Hypothalamus (tissue), 51 donors: ENCODE data around the gene RANBP1.
A peak's percentile ranks its signal among the peaks of the same experiment; 100 is the strongest.
"Not testable (repeated sequence)": the region's sequence is repeated elsewhere in the genome, so short reads cannot be mapped to it uniquely, and the experiment has no call there.

ENCODE experiments used
- DNase-seq, 51 donors: peaks; one replicate each; lab custom pipeline; 2025; lab: John Stamatoyannopoulos, UW

Gene RANBP1

GRCh38 chr22:20147237-20147988, 31.5 kb downstream of the RANBP1 start:
- no peak for DNase-seq

GRCh38 chr22:20148414-20148813, 32.5 kb downstream of the RANBP1 start:
- DNase-seq = no peak

DNA sequence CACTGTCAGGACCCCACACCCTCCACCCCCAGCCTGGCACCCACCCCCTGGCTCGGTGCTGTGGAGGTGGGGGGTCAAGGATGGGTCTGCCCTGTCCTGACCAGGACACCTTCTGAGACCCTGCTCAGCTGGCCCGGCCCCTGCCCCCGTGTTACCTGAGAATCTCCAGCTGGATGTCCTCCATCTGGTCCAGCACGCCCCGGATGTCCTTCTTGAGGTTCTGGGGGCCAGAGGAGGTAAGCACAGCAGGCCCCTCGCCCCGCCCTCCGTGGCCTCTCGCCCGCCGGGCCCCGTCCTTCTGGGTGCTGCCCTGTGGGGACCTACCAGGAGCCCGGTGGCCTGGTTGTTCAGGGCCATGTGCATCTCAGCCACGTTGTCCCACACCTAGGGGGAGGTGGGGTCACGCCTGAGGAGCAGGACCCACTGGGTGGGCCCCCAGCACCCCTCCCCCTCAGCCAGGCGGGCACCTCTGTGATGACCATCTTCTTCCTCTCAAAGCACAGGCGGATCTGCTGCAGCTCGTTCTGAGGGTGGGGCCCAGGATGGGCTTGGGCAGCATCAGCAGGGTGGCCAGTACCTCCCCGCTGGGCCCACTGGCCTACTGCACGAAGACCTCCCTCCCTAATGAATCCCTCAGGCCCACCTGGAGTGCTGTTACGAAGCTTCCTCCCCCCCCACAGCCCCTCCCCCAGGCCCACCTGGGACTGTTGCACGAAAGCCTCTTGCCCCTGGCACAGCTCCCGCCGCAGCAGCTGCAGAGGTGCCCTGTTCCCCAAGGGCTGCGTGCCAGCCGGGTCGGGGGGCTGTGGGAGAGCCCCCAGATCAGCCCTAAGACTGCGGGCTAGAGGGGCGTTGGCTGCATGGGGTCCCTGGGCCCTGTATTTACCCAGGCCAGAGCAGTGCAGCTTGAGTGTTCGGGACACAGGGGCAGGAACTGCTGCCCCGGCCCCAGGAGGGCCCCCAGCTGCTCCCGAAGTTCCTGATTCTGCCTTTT, 33.6 kb downstream of the RANBP1 start:
- no peak for DNase-seq

DNA sequence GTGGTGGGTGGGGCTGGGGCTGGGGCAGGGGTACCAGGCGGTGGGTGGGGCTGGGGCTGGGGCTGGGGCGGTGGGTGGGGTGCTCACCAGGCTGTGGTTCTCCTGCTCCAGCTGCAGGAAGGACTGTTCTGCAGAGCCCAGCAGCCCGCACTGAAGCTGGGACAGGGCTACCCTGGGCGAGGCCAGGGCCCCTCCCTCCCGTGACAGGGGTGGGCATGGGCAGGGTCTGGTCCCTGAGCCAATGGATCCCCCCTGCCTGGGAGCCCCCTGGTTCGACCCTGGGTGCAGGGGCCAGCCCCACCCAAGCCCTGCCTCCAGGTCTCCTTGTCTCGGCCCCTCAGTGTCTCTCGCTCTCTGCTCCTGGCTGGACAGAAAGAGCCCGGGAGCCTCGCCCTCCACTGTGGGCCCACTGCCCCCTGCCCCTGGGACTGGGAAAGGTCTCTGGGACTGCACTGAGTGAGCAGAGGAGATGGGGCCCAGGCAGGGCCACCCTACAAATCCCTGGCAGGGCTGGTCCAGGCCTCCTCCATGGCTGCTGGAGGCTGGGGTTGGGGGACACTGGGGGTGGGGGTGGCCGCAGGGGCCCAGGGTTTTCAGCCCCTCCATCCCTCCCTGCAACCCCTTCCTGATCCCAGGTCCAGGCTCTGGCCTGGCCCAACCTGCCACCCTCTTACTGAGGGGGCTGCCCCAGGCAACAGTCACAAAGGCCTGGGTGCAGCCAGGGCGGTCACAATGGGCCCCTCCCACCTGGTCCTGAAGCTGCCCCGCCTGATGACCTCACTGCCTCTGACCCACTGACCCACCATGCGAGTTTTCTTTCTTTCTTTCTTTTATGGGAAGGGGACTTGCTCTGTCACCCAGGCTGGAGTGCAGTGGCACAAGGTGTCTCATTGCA, 34.7 kb downstream of the RANBP1 start, which contains the start of gene CCDC188:
Gene CCDC188 (minus strand): TSS at position 675 of the 895 bp plus-strand sequence. CDS start 69 bp downstream, at position 606.
- DNase-seq = no peak

DNA sequence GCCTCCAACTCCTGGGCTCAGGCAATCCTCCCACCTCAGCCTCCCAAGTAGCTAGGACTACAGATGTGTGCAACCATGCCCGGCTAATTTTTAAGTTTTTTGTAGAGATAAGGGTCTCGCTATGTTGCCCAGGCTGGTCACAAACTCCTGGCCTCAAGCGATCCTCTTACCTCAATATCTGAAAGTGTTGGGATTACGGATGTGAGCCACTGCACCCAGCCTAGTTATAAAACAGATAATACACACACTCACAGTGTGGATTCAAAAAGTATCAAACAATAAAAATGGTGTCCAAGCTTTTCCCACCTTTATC, 35.3 kb downstream of the RANBP1 start:
- DNase-seq = no peak

DNA sequence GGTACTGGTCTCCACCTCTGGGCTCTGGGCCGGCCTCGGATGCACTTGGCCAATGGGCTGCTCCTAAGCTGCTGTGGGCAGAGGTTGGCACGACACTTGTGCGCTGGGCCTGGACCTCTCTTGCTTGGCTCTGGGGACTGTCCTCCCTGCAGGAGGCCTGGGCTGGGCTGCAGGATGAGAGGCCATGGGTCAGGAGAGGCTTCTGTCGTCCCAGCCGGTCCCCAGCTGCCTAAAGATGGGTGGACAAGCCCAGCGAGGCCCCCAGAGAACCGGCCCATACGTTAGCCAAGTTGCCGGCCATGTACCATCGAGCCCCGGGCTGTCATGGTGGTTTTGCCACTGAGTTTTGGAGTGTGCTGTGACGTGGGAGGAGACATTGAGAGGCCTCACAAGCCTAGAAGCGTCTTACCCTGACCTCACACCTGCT, 36.6 kb downstream of the RANBP1 start:
- no peak for DNase-seq

DNA sequence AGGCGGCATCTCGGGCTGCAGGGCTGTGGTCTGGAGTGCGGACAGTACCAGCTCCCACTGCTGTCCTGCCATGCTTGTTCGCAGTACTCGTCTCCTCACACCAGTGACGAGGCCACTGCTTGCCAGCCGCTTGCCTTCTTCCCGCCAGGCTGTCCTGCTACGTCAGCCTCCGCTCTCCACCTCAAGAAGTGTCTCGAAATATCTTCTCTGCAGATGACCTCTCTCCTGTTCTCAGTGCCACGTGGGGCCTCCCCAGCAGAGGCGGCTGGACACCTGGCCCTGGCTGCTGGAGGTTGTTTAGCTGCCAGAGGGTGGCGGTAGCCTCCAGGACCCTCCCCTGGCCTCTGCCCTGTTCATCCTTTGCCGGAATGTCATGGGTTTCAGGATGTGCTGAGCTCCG, 38.0 kb downstream of the RANBP1 start:
- DNase-seq = no peak

DNA sequence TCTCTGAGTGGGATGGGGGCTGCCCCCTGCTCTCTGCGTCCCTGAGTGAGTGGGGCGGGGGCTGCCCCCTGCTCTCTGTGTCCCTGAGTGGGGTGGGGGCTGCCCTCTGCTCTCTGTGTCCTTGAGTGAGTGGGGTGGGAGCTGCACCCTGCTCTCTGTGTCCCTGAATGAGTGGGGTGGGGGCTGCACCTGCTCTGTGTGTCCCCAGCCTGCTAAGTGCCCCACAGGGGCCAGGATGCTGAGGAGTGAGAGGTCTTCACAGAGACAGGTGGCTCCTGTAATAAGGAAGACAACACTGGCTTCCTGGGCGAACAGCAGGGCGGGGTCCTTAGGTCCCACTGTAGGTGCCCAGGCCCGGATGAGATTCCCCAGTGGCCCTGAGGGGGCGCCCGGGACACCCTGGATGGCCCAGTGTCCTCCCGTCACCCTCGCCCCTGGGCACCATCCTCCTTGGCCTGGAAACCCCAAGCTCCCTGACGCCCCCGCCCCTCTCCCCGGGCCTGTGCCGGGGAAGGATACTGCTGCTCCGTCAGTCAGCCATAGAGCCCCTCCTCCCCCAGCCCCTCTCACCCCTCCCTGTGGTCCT, 38.8 kb downstream of the RANBP1 start:
- DNase-seq = no peak

DNA sequence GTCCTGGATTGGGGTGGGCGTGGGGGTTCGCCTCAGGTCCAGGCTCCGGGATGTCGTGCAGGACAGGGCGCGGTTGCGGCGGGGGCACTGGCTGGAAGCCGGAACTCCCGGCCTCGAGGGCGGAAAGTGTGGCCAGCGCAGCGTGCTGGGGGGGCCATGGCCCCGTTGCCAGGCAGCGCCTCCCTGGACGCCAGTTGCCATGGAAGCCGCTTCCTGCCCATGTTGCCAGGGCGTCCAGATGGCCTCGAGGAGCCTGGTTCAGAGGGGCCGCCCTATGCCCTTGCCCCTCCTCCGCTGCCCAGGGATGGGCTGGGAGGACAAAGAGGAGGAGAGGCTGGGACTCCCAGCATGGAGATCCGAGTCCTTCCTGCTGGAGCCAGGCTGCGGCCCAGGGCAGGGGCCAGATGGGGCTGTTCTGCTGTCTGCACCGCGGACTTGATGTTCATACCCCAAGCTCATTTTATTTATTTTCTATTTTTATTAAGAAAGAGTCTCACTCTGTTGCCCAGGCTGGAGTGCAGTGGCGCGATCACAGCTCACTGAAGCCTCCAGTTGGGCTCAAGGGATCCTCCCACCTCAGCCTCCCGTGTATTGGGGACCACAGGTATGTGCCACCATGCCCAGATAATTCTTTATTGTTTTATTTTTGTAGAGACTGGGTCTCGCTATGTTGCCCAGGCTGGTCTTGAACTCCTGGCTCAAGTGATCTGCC, 39.6 kb downstream of the RANBP1 start:
- DNase-seq = peak in 46 of 51 donors; percentile 9 to 81 (median 60)

- no peak for DNase-seq
These were observed 40.1 kb downstream of the RANBP1 start for GRCh38 chr22:20156042-20156389.

GRCh38 chr22:20156611-20157429, 40.9 kb downstream of the RANBP1 start:
- peak; percentile 19 to 93 (median 70) for DNase-seq

- no peak for DNase-seq
These were observed 41.7 kb downstream of the RANBP1 start for GRCh38 chr22:20157430-20158183.

DNA sequence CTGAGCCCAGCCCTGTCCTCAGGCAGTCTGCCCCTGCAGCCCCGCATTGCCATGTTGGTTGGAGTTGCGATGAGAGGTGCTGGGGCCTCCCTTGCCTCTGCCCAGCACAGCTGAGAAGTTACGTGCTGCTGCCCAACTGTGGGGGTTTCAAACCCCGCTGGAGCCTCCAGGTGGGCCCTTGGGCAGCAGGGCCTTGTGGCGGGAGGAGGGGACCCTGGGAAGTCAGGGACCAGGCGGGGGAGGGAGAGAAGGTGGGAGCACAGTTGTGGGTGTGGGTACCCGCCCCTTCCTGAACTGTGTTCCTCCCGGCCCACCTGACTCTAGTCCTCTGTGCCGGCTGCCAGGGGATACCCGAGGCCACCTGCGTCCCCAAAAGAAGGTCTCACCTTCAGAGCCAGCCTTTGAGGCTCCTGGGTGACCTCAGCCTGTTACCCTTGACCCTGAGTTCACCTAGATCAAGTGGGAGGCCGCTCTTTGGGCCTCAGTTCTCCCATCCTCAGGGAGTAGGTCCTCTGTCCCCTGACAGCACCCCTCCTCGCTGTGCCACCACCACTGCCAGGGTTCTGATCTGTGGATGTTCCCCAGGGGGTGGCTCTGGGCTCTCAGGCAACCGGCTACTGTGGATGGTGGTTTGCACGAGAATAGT, 42.6 kb downstream of the RANBP1 start:
- no peak for DNase-seq

GRCh38 chr22:20159076-20159475, 43.2 kb downstream of the RANBP1 start:
- DNase-seq = no peak

DNA sequence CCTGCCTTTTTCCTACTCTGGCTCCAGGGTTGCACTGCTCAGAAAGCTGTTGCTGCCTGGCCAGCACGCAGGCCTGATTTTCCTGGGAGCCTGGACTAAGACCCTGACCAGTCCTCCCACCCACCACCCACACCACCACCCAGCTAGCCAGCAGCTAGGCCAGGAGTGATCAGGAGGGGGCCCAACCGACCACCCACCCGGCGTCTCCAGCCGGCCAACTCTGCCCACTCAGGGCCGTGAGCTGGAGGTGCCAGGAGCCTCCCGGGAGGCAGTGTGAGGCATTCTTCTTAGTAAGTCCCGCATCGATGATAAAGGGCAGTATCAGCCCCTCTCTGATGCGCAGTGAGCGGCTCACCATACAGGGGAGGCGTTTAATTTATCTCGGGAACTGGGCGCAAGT, 43.6 kb downstream of the RANBP1 start:
- not testable (repeated sequence) for DNase-seq

DNA sequence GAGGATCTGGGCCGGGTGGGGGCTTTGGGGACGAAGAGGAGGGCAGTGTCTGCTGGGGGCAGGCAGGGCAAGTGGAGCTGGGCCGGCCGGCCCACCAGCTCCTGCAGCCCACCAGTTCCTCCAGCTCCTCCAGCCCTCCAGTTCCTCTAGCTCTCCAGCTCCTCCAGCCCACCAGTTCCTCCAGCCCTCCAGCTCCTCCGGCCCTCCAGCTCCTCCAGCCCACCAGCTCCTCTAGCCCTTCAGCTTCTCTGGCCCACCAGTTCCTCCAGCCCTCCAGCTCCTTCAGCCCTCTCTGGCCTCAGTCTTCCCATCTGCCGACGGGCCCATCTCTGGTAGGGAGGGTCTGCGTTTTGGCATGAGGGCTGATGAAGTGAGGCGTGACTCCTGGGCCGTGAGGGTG, 44.1 kb downstream of the RANBP1 start:
- no peak for DNase-seq

- no peak for DNase-seq
These were observed 49.0 kb downstream of the RANBP1 start for GRCh38 chr22:20164863-20165262.

DNA sequence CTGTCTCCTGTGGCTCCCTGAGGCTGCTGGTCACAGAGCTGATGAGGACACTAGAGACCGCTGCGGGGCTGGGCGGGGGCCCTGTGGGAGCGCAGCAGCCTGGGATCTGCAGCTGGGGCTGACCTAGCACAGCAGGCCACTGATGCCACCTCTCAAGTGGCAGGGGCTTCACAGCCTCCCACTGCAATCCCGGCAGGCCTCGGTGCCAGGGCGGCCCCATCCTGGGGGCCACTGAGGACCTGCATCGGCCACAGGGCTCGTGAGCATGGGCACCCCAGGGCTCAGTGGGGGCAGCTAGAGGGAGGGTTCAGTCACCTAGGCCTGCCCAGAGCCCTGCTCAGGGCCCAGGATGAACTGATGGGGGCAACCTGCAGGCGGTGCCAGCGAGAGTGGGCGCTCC, 49.5 kb downstream of the RANBP1 start:
- DNase-seq = no peak
